HepG2 (cell line): ENCODE measurements around the gene SSX1.
"Not testable (repeated sequence)": the region's sequence is repeated elsewhere in the genome, so short reads cannot be mapped to it uniquely, and the experiment has no call there.

Experiments used
- NKX3-1 ChIP-seq: sonication (generic); formaldehyde crosslinking; IDR thresholded peaks from 2 replicates; pipeline ENCODE4 v1.5.0; 2020; ENCODE audit warnings: missing genetic modification reagents
- REST ChIP-seq, 2 experiments: IDR thresholded peaks; 2 replicates each; pipeline ENCODE4 v1.6.1; 2011 to 2012; ENCODE audit warnings: low read length in 2 of 2, borderline replicate concordance in 1 of 2, low read depth in 1 of 2, mild to moderate bottlenecking in 1 of 2, moderate library complexity in 1 of 2
- ZNF639 ChIP-seq: conservative IDR thresholded peaks from 2 replicates; pipeline ENCODE4 v1.6.1; 2018; ENCODE audit warnings: missing genetic modification reagents

DNA sequence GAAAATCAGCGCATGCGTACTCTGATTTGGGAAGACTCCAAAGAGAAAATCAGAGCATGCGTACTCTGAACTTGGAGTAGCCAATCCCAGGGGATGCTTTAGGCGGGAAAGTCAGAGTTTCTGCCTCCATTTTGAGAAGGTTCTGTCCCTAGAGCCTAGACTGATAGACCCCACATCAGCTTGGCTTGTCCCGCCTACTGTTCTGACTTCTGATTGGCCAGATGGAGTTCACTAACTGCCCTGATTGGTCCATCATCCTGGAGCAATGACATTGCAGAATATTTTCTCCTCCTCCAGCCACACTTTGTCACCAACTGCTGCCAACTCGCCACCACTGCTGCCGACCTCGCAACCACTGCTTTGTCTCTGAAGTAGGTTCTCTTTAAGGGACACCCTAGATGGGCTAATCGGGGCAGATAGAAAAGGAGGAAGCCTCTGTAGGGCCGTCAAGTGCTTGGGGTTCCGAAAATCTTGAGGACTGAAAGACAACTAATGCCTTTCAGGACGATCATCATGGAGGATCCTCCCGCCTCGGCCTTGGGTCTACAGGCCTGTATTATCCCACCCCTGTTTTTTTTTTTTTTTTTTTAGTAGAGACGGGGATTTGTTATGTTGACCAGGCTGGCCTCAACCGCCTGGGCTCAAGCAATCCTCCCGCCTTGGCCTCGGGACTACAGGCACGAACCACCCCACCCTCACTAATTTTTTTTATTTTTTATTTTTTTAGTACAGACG lies at the start of gene SSX1:
- TF ChIP-seq NKX3-1 (CRISPR knock-in tag); REST (IDR thresholded peaks at IDR 0.05; ENCODE audit: borderline replicate concordance in 1 of 2, low read depth in 1 of 2, low read length in 2 of 2); ZNF639: not testable (repeated sequence)
